K562 (cell line): ENCODE results near the gene IGF2BP3. TPM values are rescaled to one million over a fixed set of nuclear protein-coding genes. Genes with fewer than 3 reads are reported as not detected.
A peak's percentile ranks its signal among the peaks of the same experiment; 100 is the strongest.

Experiments used
- CREB5 ChIP-seq: fragments of 250-450 bp; sonication (Bioruptor Pico); IDR thresholded peaks from 2 replicates; pipeline ENCODE4 v1.5.0; 2020; ENCODE audit warnings: mild to moderate bottlenecking
- CSDE1 ChIP-seq, 2 experiments: fragments of 450-650 bp; IDR thresholded peaks; 2 replicates each; pipeline ENCODE4 v1.6.1; 2016; ENCODE audit warnings: mild to moderate bottlenecking in 1 of 2
- CTBP1 ChIP-seq: fragments of 450-650 bp; IDR thresholded peaks from 2 replicates; pipeline ENCODE4 v1.6.1; 2016; ENCODE audit warnings: borderline replicate concordance
- ETS2 ChIP-seq: IDR thresholded peaks from 2 replicates; pipeline ENCODE4 v1.6.1; 2016; ENCODE audit warnings: borderline replicate concordance, missing genetic modification characterization, mild to moderate bottlenecking, moderate library complexity, missing compliant biosample characterization; ENCODE audit not compliant: poor library complexity, severe bottlenecking
- HDAC8 ChIP-seq: fragments of 450-650 bp; IDR thresholded peaks from 2 replicates; pipeline ENCODE4 v1.6.1; 2016; ENCODE audit warnings: mild to moderate bottlenecking, missing genetic modification characterization, moderate library complexity, missing compliant biosample characterization
- HNRNPH1 ChIP-seq: fragments of 200-400 bp; formaldehyde crosslinking; optimal IDR thresholded peaks from 2 replicates; pipeline ENCODE3; 2017; ENCODE audit warnings: low read depth, mild to moderate bottlenecking, low read length, moderate library complexity
- MITF ChIP-seq: IDR thresholded peaks from 2 replicates; pipeline ENCODE4 v1.6.1; 2014; ENCODE audit warnings: antibody characterized with exemption
- NR2C2 ChIP-seq, 2 experiments: fragments of 200-800 bp in 1 of 2; sonication (Bioruptor generic) in 1 of 2; sonication (generic) in 1 of 2; formaldehyde crosslinking in 1 of 2; IDR thresholded peaks; 2 replicates each; pipeline versions ENCODE4 v1.6.1 to v1.8.0; 2016 to 2022; ENCODE audit warnings: mild to moderate bottlenecking in 1 of 2, missing compliant biosample characterization in 1 of 2, missing genetic modification characterization in 1 of 2, missing genetic modification reagents in 1 of 2
- NR2F6 ChIP-seq: fragments of 450-650 bp; formaldehyde crosslinking; IDR thresholded peaks from 2 replicates; pipeline ENCODE4 v1.4.0; 2020; ENCODE audit warnings: mild to moderate bottlenecking
- POLR3G ChIP-seq: IDR thresholded peaks from 2 replicates; pipeline ENCODE4 v1.6.1; 2011; ENCODE audit not compliant: insufficient read length, insufficient replicate concordance; ENCODE audit errors: extremely low read depth
- SAP30 ChIP-seq: fragments of 200-600 bp; sonication (generic); IDR thresholded peaks from 2 replicates; pipeline ENCODE4 v1.6.1; 2012; ENCODE audit warnings: borderline replicate concordance, low read depth, mild to moderate bottlenecking, moderate library complexity, low read length, control low read depth, inconsistent platforms; ENCODE audit not compliant: insufficient read depth, poor library complexity, severe bottlenecking
- SMARCB1 ChIP-seq: IDR thresholded peaks from 2 replicates; pipeline ENCODE4 v1.6.1; 2011; ENCODE audit warnings: improper control_type of control experiment, low read depth; ENCODE audit not compliant: insufficient read length
- STAT5A ChIP-seq: IDR thresholded peaks from 2 replicates; pipeline ENCODE4 v1.6.1; 2012; ENCODE audit warnings: low read length, inconsistent platforms, borderline replicate concordance
- TFE3 ChIP-seq: fragments of 450-650 bp; formaldehyde crosslinking; IDR thresholded peaks from 2 replicates; pipeline ENCODE4 v1.4.0; 2020; ENCODE audit warnings: mild to moderate bottlenecking, mixed read lengths
- XRCC3 ChIP-seq: fragments of 450-650 bp; IDR thresholded peaks from 2 replicates; pipeline ENCODE4 v1.6.1; 2017; ENCODE audit warnings: mild to moderate bottlenecking, moderate library complexity
- ZZZ3 ChIP-seq: fragments of 450-650 bp; IDR thresholded peaks from 2 replicates; pipeline ENCODE4 v1.6.1; 2016; ENCODE audit warnings: antibody characterized with exemption, mild to moderate bottlenecking, moderate library complexity
- polyA plus RNA-seq, 8 experiments: library from polyadenylated mRNA; depleted of rRNA in 4 of 8; stranded (reverse) in 5 of 8; unstranded in 3 of 8; fragments of >200 nt; fragmentation: Nextera tagmentation in 2 of 8; fragmentation: Illumina TruSeq in 1 of 8; extraction: Ambion mirVana in 2 of 8; extraction: Trizol in 1 of 8; gene quantifications; 2 replicates each; pipeline versions ENCODE4 v1.2.1 to v1.2.3, GENCODE V29; 2011 to 2014; ENCODE audit warnings: inconsistent platforms in 1 of 8, missing spikeins in 1 of 8
- total RNA-seq, 7 experiments: library from RNA; depleted of rRNA in 6 of 7; stranded (reverse); fragments of >200 nt in 6 of 7; fragmentation: Illumina TruSeq in 2 of 7; extraction: Trizol in 2 of 7; gene quantifications; 2 replicates each; pipeline versions ENCODE4 v1.2.1 to v1.2.3, GENCODE V29; 2011 to 2021; ENCODE audit warnings: low replicate concordance in 1 of 7
- TF ChIP-seq, protein P1 (sequence below): fragments of 250-450 bp; sonication (Bioruptor Pico); IDR thresholded peaks from 2 replicates; pipeline ENCODE4 v1.8.0; 2022; ENCODE audit warnings: inconsistent platforms

Gene IGF2BP3
- total and polyA plus RNA-seq, 9 of the 15 experiments (the other 6 are each of a cell fraction or from before 2014, with no cell fraction given) = 8.4 to 88.1 (median 61.2) TPM

DNA sequence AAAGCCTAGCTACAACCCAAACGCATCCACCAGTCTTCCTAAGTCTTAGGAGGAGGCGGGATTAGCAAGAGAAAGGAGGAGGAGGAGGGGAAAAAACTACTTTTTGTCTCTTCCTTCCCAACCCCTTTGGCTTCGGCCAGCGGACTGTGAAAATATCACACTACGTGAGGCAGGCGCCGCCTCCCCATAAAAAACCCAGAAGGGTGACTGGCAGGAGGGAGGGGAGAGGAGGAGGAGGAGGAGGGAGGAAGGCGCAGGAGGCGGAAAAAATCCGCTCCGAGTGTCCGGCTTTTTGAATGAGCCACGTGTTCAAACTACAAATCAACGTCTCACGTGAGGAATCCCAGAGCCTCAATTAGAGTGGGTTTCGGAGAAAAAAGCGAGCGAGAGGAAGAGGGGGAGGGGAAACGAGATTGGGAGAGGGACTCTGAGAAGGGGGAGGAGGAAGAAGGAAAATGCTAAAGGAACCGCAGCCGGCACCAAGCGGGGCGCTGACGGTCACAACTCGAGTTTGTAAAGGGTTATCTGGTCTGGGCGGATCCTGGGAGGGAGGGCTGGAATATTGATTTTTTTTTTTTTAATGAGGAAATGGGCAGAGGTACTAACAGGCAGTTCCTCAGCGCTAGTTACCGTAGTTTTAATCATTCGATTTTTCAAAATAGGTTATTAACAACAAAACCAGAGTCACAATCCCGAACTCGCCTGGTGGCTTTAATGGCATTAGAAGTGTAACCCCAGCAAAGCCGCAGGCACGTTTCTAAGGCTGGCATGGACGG lies at the start of gene IGF2BP3 (continued):
- TF ChIP-seq NR2C2 (CRISPR knock-in tag; IDR thresholded peaks at IDR 0.05) (no peak), NR2C2 (tag; IDR thresholded peaks at IDR 0.05) (0 out of 2 replicates have a peak, but pooled peaks have one; percentile 33), CTBP1 (peak; percentile 55; the same call in 1 of the 2 replicates), XRCC3 (no peak), SAP30 (peak; percentile 92), HNRNPH1 (no peak), ETS2 (tag) (no peak), POLR3G (no peak), CREB5 (no peak), SMARCB1 (no peak), MITF (peak; percentile 92), STAT5A (peak; percentile 83), CSDE1 (IDR thresholded peaks at IDR 0.05) (no peak), ZZZ3 (no peak), NR2F6 (CRISPR knock-in tag) (no peak), HDAC8 (tag) (no peak), TFE3 (CRISPR knock-in tag) (peak; percentile 23; the same call in 1 of the 2 replicates)
- TF ChIP-seq, protein P1, sequence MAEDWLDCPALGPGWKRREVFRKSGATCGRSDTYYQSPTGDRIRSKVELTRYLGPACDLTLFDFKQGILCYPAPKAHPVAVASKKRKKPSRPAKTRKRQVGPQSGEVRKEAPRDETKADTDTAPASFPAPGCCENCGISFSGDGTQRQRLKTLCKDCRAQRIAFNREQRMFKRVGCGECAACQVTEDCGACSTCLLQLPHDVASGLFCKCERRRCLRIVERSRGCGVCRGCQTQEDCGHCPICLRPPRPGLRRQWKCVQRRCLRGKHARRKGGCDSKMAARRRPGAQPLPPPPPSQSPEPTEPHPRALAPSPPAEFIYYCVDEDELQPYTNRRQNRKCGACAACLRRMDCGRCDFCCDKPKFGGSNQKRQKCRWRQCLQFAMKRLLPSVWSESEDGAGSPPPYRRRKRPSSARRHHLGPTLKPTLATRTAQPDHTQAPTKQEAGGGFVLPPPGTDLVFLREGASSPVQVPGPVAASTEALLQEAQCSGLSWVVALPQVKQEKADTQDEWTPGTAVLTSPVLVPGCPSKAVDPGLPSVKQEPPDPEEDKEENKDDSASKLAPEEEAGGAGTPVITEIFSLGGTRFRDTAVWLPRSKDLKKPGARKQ (CRISPR knock-in tag) = no peak
